OCI-LY7 (cell line): ENCODE measurements around the gene MARCHF6.

ENCODE experiments used
- CTCF ChIP-seq: fragments of 200-600 bp; sonication (generic); conservative IDR thresholded peaks from 2 replicates; pipeline ENCODE4 v1.5.1; 2014; ENCODE audit warnings: mild to moderate bottlenecking, antibody characterized with exemption, low read length, moderate library complexity, mixed read lengths
- EZH2phosphoT487 ChIP-seq: fragments of 200-600 bp; sonication (generic); IDR thresholded peaks from 2 replicates; pipeline ENCODE4 v1.6.1; 2018; ENCODE audit warnings: low read depth, borderline replicate concordance, mild to moderate bottlenecking, mixed run types, antibody characterized with exemption, low read length, moderate library complexity, mixed read lengths

- TF ChIP-seq CTCF (no peak), EZH2phosphoT487 (no peak)
Observed at GRCh38 chr5:10348258-10348657, 5.2 kb upstream of the MARCHF6 start.
